DND-41 (cell line): ENCODE data around the gene AP2M1.

ENCODE experiments used
- CTCF ChIP-seq: IDR thresholded peaks from 2 replicates; pipeline ENCODE4 v1.5.1; 2012; ENCODE audit warnings: borderline replicate concordance, low read length, moderate library complexity, mild to moderate bottlenecking; ENCODE audit not compliant: poor library complexity, severe bottlenecking; ENCODE audit errors: extremely low read depth
- EZH2 ChIP-seq: IDR thresholded peaks from 3 replicates; pipeline ENCODE4 v1.6.1; 2012; ENCODE audit warnings: borderline replicate concordance, low read depth, mild to moderate bottlenecking, moderate library complexity, low read length, inconsistent platforms; ENCODE audit not compliant: severe bottlenecking

GRCh38 chr3:184172681-184173373, 1.8 kb upstream of the AP2M1 start:
- TF ChIP-seq CTCF, result no peak
- TF ChIP-seq EZH2, result no peak
